NCI-H2107 treated with DMSO at 0.1 percent for 48 hours (cell line): ENCODE data around the gene CDH13.

ENCODE experiments used
- DNase-seq: peaks from one replicate; lab custom pipeline; 2025; ENCODE audit not compliant: unreplicated experiment; lab: John Stamatoyannopoulos, UW

CDH13 gene

DNA sequence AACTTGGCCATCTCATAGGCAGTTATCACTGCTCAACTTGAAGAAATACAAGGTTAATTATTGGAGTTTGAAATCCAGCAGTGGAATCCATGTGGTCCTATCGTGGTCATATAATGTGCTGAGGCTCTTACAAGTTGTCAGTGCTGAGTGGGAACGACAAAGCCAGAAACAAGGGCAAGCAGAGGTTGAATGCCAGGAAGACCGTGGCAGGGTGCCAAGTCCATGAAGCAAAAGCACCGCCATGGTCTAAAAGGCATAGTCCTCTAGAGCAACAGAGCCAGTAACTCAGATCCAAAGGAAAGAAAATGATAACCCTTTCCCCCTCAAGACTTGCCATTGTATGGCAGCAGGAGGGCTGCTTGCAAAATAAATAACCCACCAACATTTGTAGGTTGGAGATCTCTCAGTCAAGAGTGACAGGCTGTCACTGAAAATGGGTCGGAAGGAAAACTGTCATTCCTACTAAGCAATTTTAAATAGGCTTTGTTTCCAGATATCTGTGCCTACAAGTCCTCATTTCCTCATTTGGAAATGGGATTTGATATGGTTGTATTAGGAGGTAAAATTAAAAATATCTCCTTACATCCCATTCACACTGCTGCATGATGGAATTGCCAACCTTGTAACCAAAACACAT is 1144.7 kb downstream of the CDH13 start:
- DNase-seq, result no peak

DNA sequence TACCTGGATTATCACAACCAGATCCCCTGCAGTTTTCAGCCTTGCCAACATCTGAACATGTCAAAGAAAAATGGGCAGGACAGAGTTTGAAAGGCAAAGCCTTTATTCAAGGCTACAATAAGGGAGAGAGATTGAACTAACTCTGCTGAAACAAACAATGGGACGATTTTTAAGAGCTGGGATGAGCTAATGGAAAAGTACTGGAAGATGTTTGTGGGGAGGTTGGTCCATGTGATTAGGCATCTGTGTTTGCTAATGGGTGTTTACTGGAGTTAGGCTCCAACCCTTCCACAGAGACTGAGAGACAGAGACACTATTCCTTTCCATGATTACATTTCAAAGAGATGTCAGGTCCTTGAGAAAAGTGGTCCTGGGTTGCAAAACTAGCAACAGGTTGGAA is 1146.0 kb downstream of the CDH13 start:
- no peak for DNase-seq

DNA sequence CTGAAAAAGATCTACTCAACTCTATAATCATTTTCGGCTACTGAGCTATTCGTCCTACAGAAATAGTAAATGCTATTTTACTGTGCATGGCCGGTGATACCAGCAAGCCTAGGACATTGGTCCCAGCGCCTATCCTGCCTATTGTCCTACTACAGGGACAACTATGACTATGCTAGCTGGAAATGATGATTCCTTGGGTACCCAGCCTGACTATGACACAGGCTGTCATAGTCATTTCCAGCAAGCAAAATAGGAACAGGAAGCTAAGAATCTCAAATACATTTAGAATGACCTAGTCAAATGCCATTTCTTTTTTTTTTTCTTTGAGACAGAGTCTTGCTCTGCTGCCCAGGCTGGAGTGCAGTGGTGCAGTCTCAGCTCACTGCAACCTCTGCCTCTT is 1147.3 kb downstream of the CDH13 start:
- no peak for DNase-seq

DNA sequence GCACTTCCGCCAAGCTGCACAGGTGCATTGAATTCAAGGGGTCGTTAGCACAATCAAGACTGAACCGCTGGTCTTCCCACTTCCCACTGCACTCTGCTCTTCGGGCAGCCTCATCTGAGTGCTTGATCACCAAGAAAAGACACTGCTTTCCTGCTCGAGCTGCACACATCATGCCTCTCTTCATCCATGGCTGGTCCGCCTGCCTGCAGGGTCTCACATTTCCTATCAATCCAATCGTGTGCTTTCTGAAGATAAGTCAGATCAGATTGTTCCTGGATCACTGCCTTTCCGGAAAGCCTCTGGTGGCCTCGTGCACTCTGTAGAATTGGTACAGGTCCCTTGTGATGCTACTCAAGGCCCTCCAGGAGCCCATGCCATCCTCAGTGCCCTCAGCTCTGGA is 1150.2 kb downstream of the CDH13 start:
- DNase-seq, result no peak

GRCh38 chr16:83779886-83780285 is 1153.1 kb downstream of the CDH13 start:
- DNase-seq, result no peak

- no peak for DNase-seq
Measured at GRCh38 chr16:83785455-83785854, 1158.7 kb downstream of the CDH13 start.

DNA sequence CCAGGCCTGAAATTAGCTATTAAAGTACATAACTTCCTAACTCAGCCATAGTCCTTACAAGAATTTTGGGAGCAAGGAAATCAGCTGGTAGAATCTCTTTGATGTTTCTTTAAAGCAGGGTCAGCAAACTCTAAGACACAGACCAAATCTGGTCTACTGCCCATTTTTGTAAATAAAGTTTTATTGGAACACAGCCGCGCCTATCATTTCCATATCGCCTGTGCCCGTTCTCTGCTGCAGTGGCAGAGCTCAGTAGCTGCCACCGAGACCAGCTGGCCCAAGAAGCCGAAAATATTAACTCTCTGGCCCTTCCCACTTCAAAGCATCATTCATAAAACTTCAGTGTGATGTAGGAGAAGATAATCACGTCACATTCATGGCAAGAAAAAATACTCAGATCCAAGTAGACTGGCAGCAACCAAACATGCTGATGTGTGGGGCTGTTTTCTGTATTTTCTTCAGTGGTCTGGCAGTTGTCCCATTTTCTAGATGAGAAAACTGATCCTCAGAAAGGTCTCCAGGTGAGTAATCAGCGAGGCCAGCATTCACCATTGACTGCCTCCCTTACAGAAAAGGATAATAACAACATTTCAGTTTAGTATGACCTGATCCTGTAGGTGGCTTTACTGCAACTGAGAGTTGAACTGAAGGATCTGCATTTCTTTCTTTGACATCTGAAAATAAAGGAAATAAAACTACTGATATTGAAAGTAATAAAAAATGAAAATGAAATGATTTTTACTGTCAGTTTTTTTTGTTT is 1163.1 kb downstream of the CDH13 start:
- DNase-seq, result no peak

GRCh38 chr16:83791916-83792315 is 1165.1 kb downstream of the CDH13 start:
- DNase-seq, result no peak

GRCh38 chr16:83792391-83792790 is 1165.6 kb downstream of the CDH13 start:
- DNase-seq, result no peak

DNA sequence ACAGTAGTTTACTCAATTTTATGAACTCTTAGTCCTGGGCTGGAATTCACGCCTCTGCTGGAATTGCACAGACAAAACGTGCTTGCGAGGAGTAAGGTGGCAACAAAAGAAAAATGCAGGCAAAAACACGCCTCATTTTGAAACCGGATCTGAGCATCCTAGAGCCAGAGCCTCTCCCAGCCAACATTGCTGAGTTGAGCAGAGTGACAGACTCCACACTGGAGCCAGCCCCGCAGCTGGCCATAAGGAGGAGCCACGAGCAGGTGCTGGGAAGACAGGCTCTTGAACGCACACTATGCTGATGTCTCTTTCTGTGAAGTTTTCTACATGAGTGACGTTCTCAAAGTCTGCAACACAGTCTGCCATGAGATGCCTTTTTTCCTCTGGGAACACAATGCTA is 1166.4 kb downstream of the CDH13 start:
- DNase-seq, result peak; percentile 18

- no peak for DNase-seq
Measured at GRCh38 chr16:83794860-83795554, 1168.2 kb downstream of the CDH13 start.

DNA sequence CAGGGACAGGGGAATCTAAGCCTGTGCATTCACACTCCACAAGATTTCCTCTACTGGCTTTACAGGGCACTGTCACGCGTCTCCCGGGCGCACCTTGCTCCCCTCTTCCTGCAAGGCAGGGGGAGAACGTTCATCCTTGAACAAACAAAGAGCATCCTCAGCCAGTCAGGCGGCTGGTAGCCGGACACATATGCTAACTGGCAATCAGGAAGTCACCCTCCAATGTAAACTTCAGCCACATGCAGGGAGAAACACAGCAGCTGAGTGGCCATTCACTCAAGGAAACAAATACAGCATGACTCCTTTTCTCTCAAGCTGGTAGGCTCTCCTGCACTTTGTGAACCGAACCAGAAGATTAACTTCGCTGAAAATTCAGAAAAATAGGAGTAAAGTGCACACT is 1170.2 kb downstream of the CDH13 start:
- DNase-seq, result no peak

GRCh38 chr16:83799336-83799735 is 1172.6 kb downstream of the CDH13 start:
- DNase-seq, result no peak

DNA sequence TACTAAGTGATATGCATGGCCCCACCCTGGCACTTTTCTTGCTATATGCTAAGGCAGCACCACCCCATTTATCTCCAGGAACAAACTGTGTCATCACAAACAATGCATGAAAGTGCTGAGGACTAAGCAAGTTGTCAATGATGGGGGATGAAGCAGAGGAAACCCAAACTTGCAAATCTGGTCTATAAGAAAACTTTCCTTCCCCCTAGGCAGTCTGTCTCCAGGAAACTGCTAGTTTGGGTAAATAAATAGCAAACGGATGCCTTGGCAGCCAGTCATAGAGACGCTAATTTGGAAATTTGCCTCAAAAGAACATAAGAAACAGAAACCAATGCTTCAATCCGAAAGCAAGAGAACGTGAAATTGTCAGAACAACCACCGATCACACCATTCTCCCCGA is 1175.4 kb downstream of the CDH13 start:
- DNase-seq, result no peak

GRCh38 chr16:83802554-83803205 is 1175.9 kb downstream of the CDH13 start:
- DNase-seq, result no peak

DNA sequence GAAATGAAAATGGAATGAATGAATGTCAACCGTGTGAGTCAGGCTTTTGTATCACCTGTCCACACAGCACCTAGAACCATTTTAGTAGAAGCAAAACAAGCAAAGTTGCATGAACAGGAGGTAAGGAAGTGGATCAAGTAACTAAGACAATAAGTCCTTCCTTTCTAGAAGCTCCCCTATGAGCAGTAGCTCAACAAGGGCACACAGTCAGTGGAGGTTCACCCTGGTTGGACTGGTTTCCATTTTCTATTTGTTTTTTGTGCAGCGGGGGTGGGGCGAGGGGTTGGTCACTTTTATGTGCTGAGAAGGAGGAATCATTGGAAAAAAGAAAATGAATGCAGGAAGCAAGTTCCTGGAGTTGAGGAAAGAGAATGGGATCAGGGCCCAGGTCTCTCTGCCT is 1177.0 kb downstream of the CDH13 start:
- DNase-seq, result no peak

- no peak for DNase-seq
Measured at GRCh38 chr16:83804366-83804765, 1177.6 kb downstream of the CDH13 start.

- DNase-seq, result no peak
Measured at GRCh38 chr16:83806036-83806435, 1179.3 kb downstream of the CDH13 start.

DNA sequence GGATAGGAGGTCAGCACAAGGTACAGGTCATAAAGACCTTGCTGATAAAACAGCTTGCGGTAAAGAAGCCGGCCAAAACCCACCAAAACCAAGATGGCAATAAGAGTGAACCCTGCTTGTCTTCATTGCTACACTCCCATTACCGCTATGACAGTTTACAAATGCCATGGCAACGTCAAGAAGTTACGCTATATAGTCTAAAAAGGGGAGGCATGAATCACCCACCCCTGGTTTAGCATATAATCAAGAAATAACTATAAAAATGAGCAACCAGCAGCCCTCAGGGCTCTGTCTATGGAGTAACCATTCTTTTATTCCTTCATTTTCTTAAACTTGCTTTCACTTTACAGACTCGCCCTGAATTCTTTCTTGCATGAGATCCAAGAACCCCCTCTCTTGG is 1180.0 kb downstream of the CDH13 start:
- no peak for DNase-seq

- no peak for DNase-seq
Measured at GRCh38 chr16:83807327-83807709, 1180.5 kb downstream of the CDH13 start.

GRCh38 chr16:83807710-83808572 is 1181.2 kb downstream of the CDH13 start, which contains the start of gene HSBP1:
HSBP1 (plus strand) TSS chr16:83807978; CDS start chr16:83808077, 99 bp downstream.
- DNase-seq, result peak; percentile 64
